ENCODE measurements around the gene MRPL54.

Gene MRPL54

GRCh38 chr19:3775374-3775711, 12.9 kb downstream of the MRPL54 start:
- TF ChIP-seq EZH2phosphoT487 (IDR thresholded peaks at IDR 0.05; ENCODE audit: borderline replicate concordance): no peak
- no peak for TF ChIP-seq CTCF (conservative IDR thresholded peaks at IDR 0.05; ENCODE audit: low read length)
- Histone ChIP-seq H3K36me3 (ENCODE audit: insufficient read depth, low read length) (no peaks in the 10 kb centered on the region), H3K4me3 (ENCODE audit: low read length, poor library complexity, severe bottlenecking) (no peak overlapping the region), H3K4me2 (ENCODE audit: low read depth, low read length, poor library complexity, severe bottlenecking) (no peak overlapping the region), H3K4me1 (ENCODE audit: insufficient read depth, low read length, poor library complexity, severe bottlenecking) (no peaks in the 10 kb centered on the region), H4K20me1 (ENCODE audit: insufficient read depth, low read length, poor library complexity, severe bottlenecking) (no peaks in the 10 kb centered on the region), H3F3A (ENCODE audit: low read depth) (no peaks in the 10 kb centered on the region), H3K9ac (ENCODE audit: low read depth, low read length, poor library complexity, severe bottlenecking) (no peak overlapping the region), H2AFZ (ENCODE audit: low read length) (no peak overlapping the region), H3K79me2 (ENCODE audit: insufficient read depth, low read length) (no peaks in the 10 kb centered on the region), H3K9me3 (ENCODE audit: insufficient read depth, low read depth, low read length) (no peaks in the 10 kb centered on the region), H3K9me2 (replicated peaks; ENCODE audit: low read depth, low read length) (no peaks in the 10 kb centered on the region), H3K27me3 (ENCODE audit: insufficient read depth, low read length, poor library complexity, severe bottlenecking) (no peaks in the 10 kb centered on the region)

- H3K4me2 ChIP-seq (ENCODE audit: low read depth, low read length, poor library complexity, severe bottlenecking): no peak overlapping the region
- no peaks in the 10 kb centered on the region for H4K20me1 ChIP-seq (ENCODE audit: insufficient read depth, low read length, poor library complexity, severe bottlenecking)
- H3K9ac ChIP-seq (ENCODE audit: low read depth, low read length, poor library complexity, severe bottlenecking): no peak overlapping the region
- no peaks in the 10 kb centered on the region for H3K27me3 ChIP-seq (ENCODE audit: insufficient read depth, low read length, poor library complexity, severe bottlenecking)
- H2AFZ ChIP-seq (ENCODE audit: low read length): no peak overlapping the region
- H3K36me3 ChIP-seq (ENCODE audit: insufficient read depth, low read length): no peaks in the 10 kb centered on the region
- H3K4me1 ChIP-seq (ENCODE audit: insufficient read depth, low read length, poor library complexity, severe bottlenecking): no peaks in the 10 kb centered on the region
- no peaks in the 10 kb centered on the region for H3K9me3 ChIP-seq (ENCODE audit: insufficient read depth, low read depth, low read length)
- H3F3A ChIP-seq (ENCODE audit: low read depth): no peaks in the 10 kb centered on the region
- no peaks in the 10 kb centered on the region for H3K9me2 ChIP-seq (replicated peaks; ENCODE audit: low read depth, low read length)
- H3K4me3 ChIP-seq (ENCODE audit: low read length, poor library complexity, severe bottlenecking): no peak overlapping the region
- no peaks in the 10 kb centered on the region for H3K79me2 ChIP-seq (ENCODE audit: insufficient read depth, low read length)
- TF ChIP-seq EZH2phosphoT487 (IDR thresholded peaks at IDR 0.05; ENCODE audit: borderline replicate concordance) (no peak), CTCF (conservative IDR thresholded peaks at IDR 0.05; ENCODE audit: low read length) (no peak)
These were observed 13.3 kb downstream of the MRPL54 start for GRCh38 chr19:3775831-3776230.

GRCh38 chr19:3776479-3777040, 14.1 kb downstream of the MRPL54 start:
- H3K9ac ChIP-seq (ENCODE audit: low read depth, low read length, poor library complexity, severe bottlenecking): no peak overlapping the region
- no peak overlapping the region for H3K4me3 ChIP-seq (ENCODE audit: low read length, poor library complexity, severe bottlenecking)
- H3K36me3 ChIP-seq (ENCODE audit: insufficient read depth, low read length): no peaks in the 10 kb centered on the region
- no peaks in the 10 kb centered on the region for H3K27me3 ChIP-seq (ENCODE audit: insufficient read depth, low read length, poor library complexity, severe bottlenecking)
- H3K4me1 ChIP-seq (ENCODE audit: insufficient read depth, low read length, poor library complexity, severe bottlenecking): no peaks in the 10 kb centered on the region
- no peaks in the 10 kb centered on the region for H3K79me2 ChIP-seq (ENCODE audit: insufficient read depth, low read length)
- no peaks in the 10 kb centered on the region for H3F3A ChIP-seq (ENCODE audit: low read depth)
- no peaks in the 10 kb centered on the region for H4K20me1 ChIP-seq (ENCODE audit: insufficient read depth, low read length, poor library complexity, severe bottlenecking)
- H3K9me2 ChIP-seq (replicated peaks; ENCODE audit: low read depth, low read length): no peaks in the 10 kb centered on the region
- no peak overlapping the region for H3K4me2 ChIP-seq (ENCODE audit: low read depth, low read length, poor library complexity, severe bottlenecking)
- no peak for TF ChIP-seq CTCF (conservative IDR thresholded peaks at IDR 0.05; ENCODE audit: low read length)
- TF ChIP-seq EZH2phosphoT487 (IDR thresholded peaks at IDR 0.05; ENCODE audit: borderline replicate concordance): no peak
- no peaks in the 10 kb centered on the region for H3K9me3 ChIP-seq (ENCODE audit: insufficient read depth, low read depth, low read length)
- no peak overlapping the region for H2AFZ ChIP-seq (ENCODE audit: low read length)

Data from Loucy (cell line).